ENCODE measurements around the gene CLIC4.
A peak's percentile ranks its signal among the peaks of the same experiment; 100 is the strongest.
"Not testable (repeated sequence)": the region's sequence is repeated elsewhere in the genome, so short reads cannot be mapped to it uniquely, and the experiment has no call there.

Gene CLIC4

GRCh38 chr1:24744911-24745710 is at the start of gene CLIC4:
Gene CLIC4 (plus strand): TSS chr1:24745447. CDS start chr1:24745554, 107 bp downstream.
- DNase-seq, result peak; percentile 100

GRCh38 chr1:24696041-24696755 is 49.0 kb upstream of the CLIC4 start:
- DNase-seq, result no peak

- no peak for DNase-seq
These were observed 48.4 kb upstream of the CLIC4 start for GRCh38 chr1:24696756-24697330.

- DNase-seq, result not testable (repeated sequence)
These were observed 47.7 kb upstream of the CLIC4 start for GRCh38 chr1:24697453-24698001.

- DNase-seq, result not testable (repeated sequence)
These were observed 46.9 kb upstream of the CLIC4 start for GRCh38 chr1:24698326-24698725.

- no peak for DNase-seq
These were observed 45.6 kb upstream of the CLIC4 start for GRCh38 chr1:24699628-24700027.

- peak; percentile 66 for DNase-seq
These were observed 42.5 kb upstream of the CLIC4 start for GRCh38 chr1:24702511-24703293.

- DNase-seq, result peak; percentile 77
These were observed 40.6 kb upstream of the CLIC4 start for GRCh38 chr1:24704411-24705259.

GRCh38 chr1:24705260-24706073 is 39.8 kb upstream of the CLIC4 start:
- DNase-seq, result peak; percentile 85

GRCh38 chr1:24706074-24706389 is 39.2 kb upstream of the CLIC4 start:
- not testable (repeated sequence) for DNase-seq

- no peak for DNase-seq
These were observed 37.6 kb upstream of the CLIC4 start for GRCh38 chr1:24707687-24708086.

GRCh38 chr1:24708938-24709337 is 36.3 kb upstream of the CLIC4 start:
- DNase-seq, result no peak

- no peak for DNase-seq
These were observed 35.3 kb upstream of the CLIC4 start for GRCh38 chr1:24709791-24710441.

GRCh38 chr1:24711329-24711728 is 33.9 kb upstream of the CLIC4 start:
- no peak for DNase-seq

GRCh38 chr1:24713176-24713575 is 32.1 kb upstream of the CLIC4 start:
- no peak for DNase-seq

- no peak for DNase-seq
These were observed 31.5 kb upstream of the CLIC4 start for GRCh38 chr1:24713736-24714135.

GRCh38 chr1:24714859-24715520 is 30.3 kb upstream of the CLIC4 start:
- no peak for DNase-seq

- no peak for DNase-seq
These were observed 29.6 kb upstream of the CLIC4 start for GRCh38 chr1:24715658-24716057.

- no peak for DNase-seq
These were observed 27.2 kb upstream of the CLIC4 start for GRCh38 chr1:24717887-24718650.
